IPS-18c (cell line): Measurements from ENCODE around the gene KRTAP5-9.
"Not testable (repeated sequence)": the region's sequence is repeated elsewhere in the genome, so short reads cannot be mapped to it uniquely, and the experiment has no call there.

Experiments
- H3K4me3 ChIP-seq: 2 replicates; pipeline ENCODE4 v1.7.0; 2013; ENCODE audit warnings: low read depth, mild to moderate bottlenecking, low read length, moderate library complexity; ENCODE audit not compliant: insufficient read depth
- H3K9me3 ChIP-seq: one replicate; pipeline ENCODE4 v1.6.1; 2013; ENCODE audit warnings: mild to moderate bottlenecking, low read length, moderate library complexity; ENCODE audit not compliant: control insufficient read depth, insufficient read depth

KRTAP5-9 gene

GRCh38 chr11:71527576-71528210 is 20.5 kb upstream of the KRTAP5-9 start:
- no peaks in the 10 kb centered on the region for H3K9me3 ChIP-seq
- H3K4me3 ChIP-seq = no peak overlapping the region

- H3K4me3 ChIP-seq = no peak overlapping the region
- H3K9me3 ChIP-seq = no peaks in the 10 kb centered on the region
Measured at GRCh38 chr11:71530602-71531001, 17.6 kb upstream of the KRTAP5-9 start.

- no peak overlapping the region for H3K4me3 ChIP-seq
- H3K9me3 ChIP-seq = no peaks in the 10 kb centered on the region
Measured at GRCh38 chr11:71532036-71532610, 16.1 kb upstream of the KRTAP5-9 start.

DNA sequence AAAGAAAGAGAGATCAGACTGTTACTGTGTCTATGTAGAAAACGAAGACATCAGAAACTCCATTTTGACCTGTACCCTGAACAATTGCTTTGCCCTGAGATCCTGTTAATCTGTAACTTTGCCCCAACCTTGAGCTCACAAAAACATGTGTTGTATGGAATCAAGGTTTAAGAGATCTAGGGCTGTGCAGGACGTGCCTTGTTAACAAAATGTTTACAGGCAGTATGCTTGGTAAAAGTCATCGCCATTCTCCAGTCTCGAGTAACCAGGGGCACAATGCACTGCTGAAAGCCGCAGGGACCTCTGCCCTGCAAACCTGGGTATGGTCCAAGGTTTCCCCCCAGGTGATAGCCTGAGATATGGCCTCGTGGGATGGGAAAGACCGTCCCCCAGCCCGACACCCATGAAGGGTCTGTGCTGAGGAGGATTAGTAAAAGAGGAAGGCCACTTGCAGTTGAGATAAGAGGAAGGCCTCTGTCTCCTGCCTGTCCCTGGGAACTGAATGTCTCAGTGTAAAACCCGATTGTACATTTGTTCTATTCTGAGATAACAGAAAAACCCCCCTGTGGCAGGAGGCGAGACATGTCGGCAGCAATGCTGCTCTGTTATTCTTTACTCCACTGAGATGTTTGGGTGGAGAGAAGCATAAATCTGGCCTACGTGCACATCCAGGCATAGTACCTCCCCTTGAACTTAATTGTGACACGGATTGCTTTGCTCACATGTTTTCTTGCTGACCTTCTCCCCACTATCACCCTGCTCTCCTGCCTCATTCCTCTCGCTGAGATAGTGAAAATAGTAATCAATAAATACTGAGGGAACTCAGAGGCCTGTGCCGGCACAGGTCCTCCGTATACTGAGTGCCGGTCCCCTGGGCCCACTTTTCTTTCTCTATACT is 13.3 kb upstream of the KRTAP5-9 start:
- not testable (repeated sequence) for H3K9me3 ChIP-seq

GRCh38 chr11:71535825-71536224 is 12.4 kb upstream of the KRTAP5-9 start:
- no peaks in the 10 kb centered on the region for H3K9me3 ChIP-seq
- no peak overlapping the region for H3K4me3 ChIP-seq

More for the DNA sequence above, 13.3 kb upstream of the KRTAP5-9 start:
- not testable (repeated sequence) for H3K4me3 ChIP-seq

- Histone ChIP-seq H3K9me3 (peaks cover 4% of the 10 kb centered on the region), H3K4me3 (no peak overlapping the region)
Measured at GRCh38 chr11:71537537-71537936, 10.7 kb upstream of the KRTAP5-9 start.

DNA sequence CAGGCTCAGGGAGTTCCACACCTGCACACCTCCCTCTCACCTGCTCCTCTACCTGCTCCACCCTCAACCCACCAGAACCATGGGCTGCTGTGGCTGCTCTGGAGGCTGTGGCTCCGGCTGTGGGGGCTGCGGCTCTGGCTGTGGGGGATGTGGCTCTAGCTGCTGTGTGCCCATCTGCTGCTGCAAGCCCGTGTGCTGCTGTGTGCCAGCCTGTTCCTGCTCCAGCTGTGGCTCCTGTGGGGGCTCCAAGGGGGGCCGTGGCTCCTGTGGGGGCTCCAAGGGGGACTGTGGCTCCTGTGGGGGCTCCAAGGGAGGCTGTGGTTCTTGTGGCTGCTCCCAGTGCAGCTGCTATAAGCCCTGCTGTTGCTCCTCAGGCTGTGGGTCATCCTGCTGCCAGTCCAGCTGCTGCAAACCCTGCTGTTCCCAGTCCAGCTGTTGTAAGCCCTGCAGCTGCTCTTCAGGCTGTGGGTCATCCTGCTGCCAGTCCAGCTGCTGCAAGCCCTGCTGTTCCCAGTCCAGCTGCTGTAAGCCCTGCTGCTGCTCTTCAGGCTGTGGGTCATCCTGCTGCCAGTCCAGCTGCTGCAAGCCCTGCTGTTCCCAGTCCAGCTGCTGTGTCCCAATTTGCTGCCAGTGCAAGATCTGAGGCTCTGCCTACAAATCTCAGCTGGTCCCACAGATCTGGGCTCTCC is 10.1 kb upstream of the KRTAP5-9 start, which contains the start of gene KRTAP5-8:
Gene KRTAP5-8, plus strand, starts transcription at position 49 of the 689 bp plus-strand sequence. Its CDS starts 31 bp downstream, at position 80.
- H3K4me3 ChIP-seq, H3K9me3 ChIP-seq: not testable (repeated sequence)

- Histone ChIP-seq H3K9me3 (peaks cover 4% of the 10 kb centered on the region), H3K4me3 (no peak overlapping the region)
Measured at GRCh38 chr11:71538666-71538990, 9.6 kb upstream of the KRTAP5-9 start.

- Histone ChIP-seq H3K9me3 (peaks cover 4% of the 10 kb centered on the region), H3K4me3 (no peak overlapping the region)
Measured at GRCh38 chr11:71539017-71539416, 9.2 kb upstream of the KRTAP5-9 start.

GRCh38 chr11:71539971-71540370 is 8.2 kb upstream of the KRTAP5-9 start:
- H3K9me3 ChIP-seq, H3K4me3 ChIP-seq: not testable (repeated sequence)

DNA sequence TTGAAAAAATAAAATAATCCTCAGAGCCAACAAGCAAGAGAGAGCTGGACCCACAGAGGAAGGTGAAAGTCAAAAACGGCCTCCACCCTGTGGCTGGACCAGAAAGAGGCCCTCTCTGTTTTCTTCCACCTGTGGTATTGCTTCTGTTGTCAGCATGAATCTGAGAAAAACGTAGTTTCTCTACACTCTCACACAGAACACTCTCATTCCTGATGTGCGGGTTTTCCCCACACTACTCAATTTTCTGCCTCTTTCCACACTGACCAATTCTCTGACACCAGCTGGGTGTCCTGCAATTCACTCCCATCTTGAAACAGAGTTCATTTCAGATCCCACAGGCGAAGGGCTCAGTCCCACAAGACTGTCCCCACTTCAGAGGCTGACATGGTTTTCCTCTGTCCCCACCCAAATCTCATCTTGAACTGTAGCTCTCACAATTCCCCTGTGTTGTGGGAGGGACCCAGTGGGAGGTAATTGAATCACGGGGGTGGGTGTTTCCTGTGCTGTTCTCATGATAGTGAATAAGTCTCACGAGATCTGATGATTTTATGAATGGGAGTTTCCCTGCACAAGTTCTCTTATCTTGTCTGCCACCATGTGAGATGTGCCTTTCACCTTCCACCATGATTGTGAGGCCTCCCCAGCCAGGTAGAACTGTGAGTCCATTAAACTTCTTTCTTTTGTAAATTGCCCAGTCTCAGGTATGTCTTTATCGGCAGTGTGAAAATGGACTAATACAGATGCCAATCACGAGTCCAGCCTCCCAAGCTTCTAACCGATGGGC is 7.5 kb upstream of the KRTAP5-9 start:
- not testable (repeated sequence) for H3K9me3 ChIP-seq, H3K4me3 ChIP-seq

DNA sequence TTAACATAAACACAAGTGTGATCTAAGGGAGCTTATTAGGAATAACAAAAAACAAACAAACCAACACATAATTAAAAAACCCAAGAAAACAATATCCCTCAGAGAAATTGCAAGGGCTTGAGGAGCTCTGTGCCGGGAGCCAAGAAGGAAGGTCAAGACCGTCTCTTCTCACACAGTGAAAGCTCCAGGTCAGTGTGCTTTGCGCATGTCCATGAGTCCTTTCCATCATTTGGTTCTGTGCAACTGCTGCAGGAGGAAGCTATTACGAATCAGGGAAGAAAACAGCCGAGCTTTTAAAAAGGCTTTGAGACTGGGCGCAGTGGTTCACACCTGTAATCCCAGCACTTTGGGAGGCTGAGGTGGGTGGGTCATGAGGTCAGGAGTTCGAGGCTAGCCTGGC is 5.8 kb upstream of the KRTAP5-9 start:
- no peak overlapping the region for H3K4me3 ChIP-seq
- H3K9me3 ChIP-seq = peaks cover 4% of the 10 kb centered on the region

DNA sequence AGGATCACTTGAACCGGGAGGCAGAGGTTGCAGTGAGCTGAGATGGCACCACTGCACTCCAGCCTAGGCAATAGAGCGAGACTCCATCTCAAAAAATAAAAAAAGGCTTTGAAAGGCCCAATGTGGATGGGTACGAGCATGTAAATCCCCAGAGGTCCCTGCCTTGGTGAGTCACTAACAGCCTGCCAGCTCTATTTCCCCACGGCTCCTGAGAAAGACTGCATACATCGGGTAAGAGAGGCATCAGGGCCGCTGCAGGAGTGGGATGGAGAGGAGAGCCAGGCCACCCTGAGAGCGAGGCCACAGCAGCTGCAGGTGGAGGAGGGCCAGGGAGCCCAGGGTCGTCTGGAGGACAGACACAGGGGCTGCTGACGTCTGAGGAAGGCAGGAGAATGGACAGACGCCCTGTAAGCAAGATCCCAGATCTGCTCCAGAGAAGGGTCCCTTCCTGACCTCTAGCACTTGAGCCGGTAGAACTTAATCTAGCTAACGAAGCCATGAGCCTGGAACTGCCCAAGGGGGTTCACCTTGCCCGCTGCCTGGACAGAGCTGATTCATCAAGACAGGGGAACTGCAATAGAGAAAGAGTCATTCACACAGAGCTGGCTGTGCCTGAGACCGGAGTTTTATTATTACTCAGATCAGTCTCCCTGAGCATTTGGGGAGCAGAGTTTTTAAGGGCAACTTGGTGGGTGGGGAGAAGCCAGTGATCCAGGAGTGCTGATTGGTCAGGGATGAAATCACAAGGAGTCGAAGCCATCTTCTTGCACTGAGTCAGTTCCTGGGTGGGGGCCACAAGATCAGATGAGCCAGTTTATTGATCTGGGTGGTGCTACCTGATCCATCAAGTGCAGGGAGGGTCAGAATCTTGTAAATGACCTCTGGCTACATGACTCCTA is 5.1 kb upstream of the KRTAP5-9 start:
- no peak overlapping the region; the same call in 1 of the 2 replicates for H3K4me3 ChIP-seq
- peaks cover 4% of the 10 kb centered on the region for H3K9me3 ChIP-seq

DNA sequence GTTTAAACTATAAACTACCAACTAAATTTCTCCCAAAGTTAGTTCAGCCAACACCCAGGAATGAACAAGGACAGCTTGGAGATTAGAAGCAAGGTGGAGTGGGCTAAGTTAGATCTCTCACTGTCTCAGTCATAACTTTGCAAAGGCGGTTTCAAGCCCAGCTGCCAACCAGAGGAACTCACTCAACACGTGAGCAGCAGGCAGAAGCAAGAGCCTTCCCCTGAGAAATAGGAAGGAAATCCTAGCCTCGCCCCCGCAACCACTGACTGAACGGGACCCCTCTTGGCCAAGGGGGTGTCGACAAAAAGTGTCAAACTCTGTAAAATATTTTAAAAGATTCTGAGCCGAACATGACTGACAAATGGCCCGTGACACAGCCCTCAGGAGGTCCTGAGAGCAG is 4.4 kb upstream of the KRTAP5-9 start:
- peaks cover 4% of the 10 kb centered on the region for H3K9me3 ChIP-seq
- H3K4me3 ChIP-seq = no peak overlapping the region

GRCh38 chr11:71544525-71545214 is 3.5 kb upstream of the KRTAP5-9 start:
- H3K9me3 ChIP-seq = peaks cover 4% of the 10 kb centered on the region
- H3K4me3 ChIP-seq = no peak overlapping the region
